Amniotic stem cell (primary cell): ENCODE data around the gene STPG4.

ENCODE experiments used
- DNase-seq: peaks from one replicate; lab custom pipeline; 2025; lab: John Stamatoyannopoulos, UW

The STPG4 gene

GRCh38 chr2:47088371-47089082 is 66.6 kb downstream of the STPG4 start:
- no peak for DNase-seq

- no peak for DNase-seq
Measured at GRCh38 chr2:47087051-47087450, 68.1 kb downstream of the STPG4 start.

GRCh38 chr2:47086571-47086970 is 68.5 kb downstream of the STPG4 start:
- no peak for DNase-seq

- DNase-seq: no peak
Measured at GRCh38 chr2:47086054-47086471, 69.0 kb downstream of the STPG4 start.

- no peak for DNase-seq
Measured at GRCh38 chr2:47083886-47084687, 71.0 kb downstream of the STPG4 start.

GRCh38 chr2:47083485-47083884 is 71.6 kb downstream of the STPG4 start:
- DNase-seq: no peak

GRCh38 chr2:47083005-47083404 is 72.1 kb downstream of the STPG4 start:
- no peak for DNase-seq

GRCh38 chr2:47080888-47081301 is 74.2 kb downstream of the STPG4 start:
- no peak for DNase-seq

GRCh38 chr2:47079515-47080412 is 75.3 kb downstream of the STPG4 start:
- DNase-seq: no peak

GRCh38 chr2:47078541-47079482 is 76.3 kb downstream of the STPG4 start:
- no peak for DNase-seq

GRCh38 chr2:47077442-47078117 is 77.5 kb downstream of the STPG4 start:
- no peak for DNase-seq

- peak; percentile 90 for DNase-seq
Measured at GRCh38 chr2:47076586-47077441, 78.3 kb downstream of the STPG4 start.

- no peak for DNase-seq
Measured at GRCh38 chr2:47076126-47076506, 79.0 kb downstream of the STPG4 start.

- DNase-seq: no peak
Measured at GRCh38 chr2:47075361-47076125, 79.6 kb downstream of the STPG4 start.

- DNase-seq: no peak
Measured at GRCh38 chr2:47074691-47075090, 80.4 kb downstream of the STPG4 start.

GRCh38 chr2:47073641-47074040 is 81.5 kb downstream of the STPG4 start:
- no peak for DNase-seq

GRCh38 chr2:47073217-47073616 is 81.9 kb downstream of the STPG4 start:
- DNase-seq: no peak

GRCh38 chr2:47072728-47073191 is 82.3 kb downstream of the STPG4 start:
- DNase-seq: no peak
